Hypothalamus (tissue), 51 donors: ENCODE measurements around the gene PLEKHA5.
"Not testable (repeated sequence)": the region's sequence is repeated elsewhere in the genome, so short reads cannot be mapped to it uniquely, and the experiment has no call there.

Experiments used
- DNase-seq, 51 donors: peaks; one replicate each; lab custom pipeline; 2025; lab: John Stamatoyannopoulos, UW

PLEKHA5 gene, protein sequence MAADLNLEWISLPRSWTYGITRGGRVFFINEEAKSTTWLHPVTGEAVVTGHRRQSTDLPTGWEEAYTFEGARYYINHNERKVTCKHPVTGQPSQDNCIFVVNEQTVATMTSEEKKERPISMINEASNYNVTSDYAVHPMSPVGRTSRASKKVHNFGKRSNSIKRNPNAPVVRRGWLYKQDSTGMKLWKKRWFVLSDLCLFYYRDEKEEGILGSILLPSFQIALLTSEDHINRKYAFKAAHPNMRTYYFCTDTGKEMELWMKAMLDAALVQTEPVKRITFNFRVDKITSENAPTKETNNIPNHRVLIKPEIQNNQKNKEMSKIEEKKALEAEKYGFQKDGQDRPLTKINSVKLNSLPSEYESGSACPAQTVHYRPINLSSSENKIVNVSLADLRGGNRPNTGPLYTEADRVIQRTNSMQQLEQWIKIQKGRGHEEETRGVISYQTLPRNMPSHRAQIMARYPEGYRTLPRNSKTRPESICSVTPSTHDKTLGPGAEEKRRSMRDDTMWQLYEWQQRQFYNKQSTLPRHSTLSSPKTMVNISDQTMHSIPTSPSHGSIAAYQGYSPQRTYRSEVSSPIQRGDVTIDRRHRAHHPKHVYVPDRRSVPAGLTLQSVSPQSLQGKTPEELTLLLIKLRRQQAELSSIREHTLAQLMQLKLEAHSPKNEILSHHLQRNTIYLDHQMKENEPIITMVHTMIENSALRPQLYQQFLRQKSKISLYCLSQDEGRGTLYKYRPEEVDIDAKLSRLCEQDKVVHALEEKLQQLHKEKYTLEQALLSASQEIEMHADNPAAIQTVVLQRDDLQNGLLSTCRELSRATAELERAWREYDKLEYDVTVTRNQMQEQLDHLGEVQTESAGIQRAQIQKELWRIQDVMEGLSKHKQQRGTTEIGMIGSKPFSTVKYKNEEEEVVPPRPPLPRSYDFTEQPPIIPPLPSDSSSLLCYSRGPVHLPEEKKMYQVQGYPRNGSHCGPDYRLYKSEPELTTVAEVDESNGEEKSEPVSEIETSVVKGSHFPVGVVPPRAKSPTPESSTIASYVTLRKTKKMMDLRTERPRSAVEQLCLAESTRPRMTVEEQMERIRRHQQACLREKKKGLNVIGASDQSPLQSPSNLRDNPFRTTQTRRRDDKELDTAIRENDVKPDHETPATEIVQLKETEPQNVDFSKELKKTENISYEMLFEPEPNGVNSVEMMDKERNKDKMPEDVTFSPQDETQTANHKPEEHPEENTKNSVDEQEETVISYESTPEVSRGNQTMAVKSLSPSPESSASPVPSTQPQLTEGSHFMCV

DNA sequence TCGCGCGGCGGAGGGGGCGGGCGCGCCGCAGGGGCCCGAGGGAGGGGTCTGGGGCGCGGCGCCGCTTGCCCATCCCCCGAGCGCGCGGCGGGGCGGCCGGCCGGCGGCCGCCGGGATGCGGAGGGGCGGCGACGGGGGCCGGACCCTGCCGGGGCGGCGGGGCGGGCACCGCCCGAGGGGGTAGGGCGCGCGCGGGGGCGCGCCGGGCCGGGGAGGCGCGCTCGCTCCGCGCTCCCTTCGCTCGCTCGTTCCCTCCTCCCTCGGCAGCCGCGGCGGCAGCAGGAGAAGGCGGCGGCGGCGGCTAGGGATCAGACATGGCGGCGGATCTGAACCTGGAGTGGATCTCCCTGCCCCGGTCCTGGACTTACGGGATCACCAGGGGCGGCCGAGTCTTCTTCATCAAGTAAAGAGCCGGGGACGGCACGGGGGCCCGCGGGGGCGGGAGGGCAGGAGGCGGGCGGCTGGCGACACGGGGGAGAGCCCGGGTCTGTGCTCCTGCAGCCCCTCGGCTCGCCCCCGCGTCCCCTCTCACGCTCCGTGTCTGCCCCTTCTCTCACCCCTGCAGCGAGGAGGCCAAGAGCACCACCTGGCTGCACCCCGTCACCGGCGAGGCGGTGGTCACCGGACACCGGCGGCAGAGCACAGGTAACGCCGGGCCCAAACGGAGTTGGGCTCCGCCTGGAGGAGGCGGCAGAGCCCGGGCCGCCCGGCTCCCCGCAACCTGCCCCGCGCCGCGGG, at the start of gene PLEKHA5:
PLEKHA5 (plus strand) TSS at position 248 of the 738 bp plus-strand sequence; CDS start at position 315, 67 bp downstream.
- peak in 47 of 51 donors; percentile 2 to 77 (median 51) for DNase-seq

DNA sequence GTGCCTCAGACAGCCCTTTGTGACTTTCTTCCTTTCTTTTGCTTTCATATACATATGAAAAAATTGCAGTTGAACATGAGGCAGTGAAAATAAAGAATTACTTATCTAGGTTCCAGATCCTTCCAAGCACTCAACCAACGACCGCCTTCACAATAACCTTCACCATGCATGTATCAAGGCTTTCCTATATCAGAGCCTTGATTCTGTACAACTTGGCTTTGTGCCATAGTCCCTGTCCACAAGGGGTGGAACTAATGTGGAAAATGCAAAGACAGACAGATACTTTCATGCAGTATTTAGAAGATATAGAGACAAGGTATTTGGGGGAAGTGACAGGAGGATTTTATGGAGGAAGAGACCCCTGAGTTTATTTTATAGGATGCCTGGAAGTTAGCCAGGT, 48.6 kb upstream of the PLEKHA5 start:
- no peak for DNase-seq

DNA sequence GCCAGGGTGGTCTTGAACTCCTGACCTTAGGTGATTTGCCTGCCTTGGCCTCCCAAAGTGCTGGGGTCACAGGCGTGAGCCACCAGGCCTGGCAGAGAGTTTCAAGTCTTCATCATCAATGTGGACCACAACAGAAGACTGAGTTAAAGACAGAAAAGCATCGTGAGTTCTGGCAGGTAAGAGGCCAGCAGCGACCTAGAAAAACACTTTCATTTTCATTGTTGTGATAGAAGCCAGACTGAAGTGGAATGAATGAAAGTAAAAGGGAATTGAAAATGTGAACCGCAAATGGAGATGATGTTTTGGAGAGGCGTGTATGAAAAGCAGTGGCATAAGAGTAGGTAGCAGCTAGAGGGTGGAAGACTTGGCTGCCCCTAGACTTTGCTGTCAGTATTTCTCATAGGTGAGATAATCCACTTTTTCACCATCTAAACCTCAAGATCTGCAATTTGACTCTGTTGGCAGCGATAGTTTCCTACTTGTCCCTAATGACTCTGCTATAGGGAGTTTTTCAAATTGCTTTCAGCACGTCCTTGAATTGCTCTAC, 47.1 kb upstream of the PLEKHA5 start:
- no peak for DNase-seq

DNA sequence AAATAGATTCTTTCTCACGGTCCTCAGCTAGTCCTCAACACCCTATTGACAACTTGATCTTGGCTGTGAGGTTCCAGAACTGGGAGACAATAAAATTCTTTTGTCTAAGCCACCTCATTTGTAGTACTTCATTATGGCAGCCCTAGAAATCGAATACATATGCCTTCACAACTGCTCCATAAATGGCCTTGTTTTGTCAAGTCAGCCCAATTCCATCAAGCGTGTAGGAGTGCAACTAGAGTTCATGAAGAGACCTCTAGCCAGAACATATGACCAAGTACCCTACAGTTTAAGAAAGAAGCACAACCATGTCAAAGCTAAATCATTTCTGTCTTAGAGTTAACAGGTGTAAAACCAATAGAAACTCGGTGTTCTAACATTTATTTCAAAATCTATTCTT, 45.0 kb upstream of the PLEKHA5 start:
- DNase-seq, result no peak

DNA sequence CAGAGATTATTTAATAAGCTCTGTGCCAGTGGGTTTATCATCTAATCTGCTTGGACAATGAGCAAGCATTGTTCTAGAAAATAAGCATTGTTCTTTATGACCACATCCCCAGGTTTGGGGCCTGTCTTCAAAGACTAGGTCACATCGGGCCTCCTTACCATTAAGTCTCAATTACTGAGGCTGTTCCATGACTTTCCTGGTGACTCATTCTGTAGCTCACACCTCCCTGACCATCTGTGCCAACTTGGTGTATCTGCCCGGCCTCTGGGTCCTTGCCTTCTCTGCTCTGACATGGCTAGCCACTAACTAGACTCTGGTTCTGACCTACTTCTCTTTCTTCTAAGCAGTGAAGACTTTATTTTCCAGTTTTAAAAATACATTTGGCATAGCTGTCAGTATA, 44.4 kb upstream of the PLEKHA5 start:
- no peak for DNase-seq

DNA sequence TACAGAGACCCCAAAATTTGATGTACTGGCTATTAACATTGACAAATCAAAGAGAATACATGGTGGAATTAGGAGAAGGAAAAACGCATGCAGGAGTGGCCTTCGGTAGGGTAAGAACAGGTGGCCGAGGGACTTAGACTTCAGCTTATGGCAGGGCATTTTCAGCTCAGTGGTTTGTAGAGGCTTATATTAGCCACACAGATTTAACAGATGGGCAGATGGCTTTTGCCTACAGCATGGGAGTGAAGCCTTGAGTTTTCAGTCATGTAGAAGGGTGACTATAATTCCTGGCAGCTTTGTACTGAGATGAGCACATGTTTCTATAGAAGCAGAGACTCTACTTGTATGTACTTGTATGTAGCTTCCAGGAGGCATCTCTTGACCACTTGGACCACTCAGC, 40.9 kb upstream of the PLEKHA5 start:
- DNase-seq, result no peak

DNA sequence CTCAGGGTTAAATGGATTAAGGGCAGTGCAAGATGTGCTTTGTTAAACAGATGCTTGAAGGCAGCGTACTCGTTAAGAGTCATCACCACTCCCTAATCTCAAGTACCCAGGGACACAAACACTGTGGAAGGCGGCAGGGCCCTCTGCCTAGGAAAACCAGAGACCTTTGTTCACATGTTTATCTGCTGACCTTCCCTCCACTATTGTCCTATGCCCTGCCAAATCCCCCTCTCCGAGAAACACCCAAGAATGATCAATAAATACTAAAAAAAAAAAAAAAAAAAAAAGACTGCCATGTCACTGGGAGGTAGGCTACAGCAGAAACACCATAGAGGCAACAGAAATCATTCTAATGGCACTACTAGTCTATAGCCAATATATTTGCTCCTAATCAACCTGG, 37.1 kb upstream of the PLEKHA5 start:
- not testable (repeated sequence) for DNase-seq

DNA sequence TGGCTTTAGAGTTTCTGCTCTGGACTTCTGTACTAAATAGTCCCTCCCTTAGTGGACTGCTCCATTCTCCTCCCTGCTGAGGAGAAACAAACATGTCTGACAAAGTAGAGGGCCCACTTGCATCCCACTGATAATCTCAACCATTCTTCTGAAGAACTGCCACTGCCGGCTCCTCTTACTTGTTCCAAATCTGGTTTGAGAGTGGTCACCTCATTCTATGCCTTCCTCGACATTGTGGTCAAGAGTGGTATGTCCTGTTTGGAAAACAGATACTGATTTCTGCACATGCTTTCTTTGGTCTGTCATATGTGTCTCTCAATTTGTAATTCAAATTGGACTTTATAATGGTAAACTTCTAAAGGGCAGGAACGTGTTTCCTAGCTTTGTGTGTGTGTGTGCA, 36.3 kb upstream of the PLEKHA5 start:
- no peak for DNase-seq

DNA sequence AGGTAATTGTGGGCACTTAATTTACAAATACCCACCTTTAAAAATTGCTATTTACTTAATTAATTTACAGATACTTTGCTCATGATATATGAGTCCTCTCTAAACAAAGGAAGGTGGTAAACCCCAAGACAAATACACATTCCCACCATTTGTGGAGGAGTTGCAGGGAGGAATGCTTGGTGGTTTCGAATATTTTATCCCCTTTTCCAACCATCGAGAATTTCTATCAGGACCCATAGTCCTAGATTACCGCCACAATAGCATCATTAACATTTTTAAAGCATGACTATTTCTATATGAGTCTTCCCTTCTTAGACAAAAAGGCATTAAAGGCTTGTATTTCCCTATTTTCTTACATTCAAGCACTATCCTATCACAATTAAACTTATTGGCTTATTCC, 34.2 kb upstream of the PLEKHA5 start:
- DNase-seq, result no peak

DNA sequence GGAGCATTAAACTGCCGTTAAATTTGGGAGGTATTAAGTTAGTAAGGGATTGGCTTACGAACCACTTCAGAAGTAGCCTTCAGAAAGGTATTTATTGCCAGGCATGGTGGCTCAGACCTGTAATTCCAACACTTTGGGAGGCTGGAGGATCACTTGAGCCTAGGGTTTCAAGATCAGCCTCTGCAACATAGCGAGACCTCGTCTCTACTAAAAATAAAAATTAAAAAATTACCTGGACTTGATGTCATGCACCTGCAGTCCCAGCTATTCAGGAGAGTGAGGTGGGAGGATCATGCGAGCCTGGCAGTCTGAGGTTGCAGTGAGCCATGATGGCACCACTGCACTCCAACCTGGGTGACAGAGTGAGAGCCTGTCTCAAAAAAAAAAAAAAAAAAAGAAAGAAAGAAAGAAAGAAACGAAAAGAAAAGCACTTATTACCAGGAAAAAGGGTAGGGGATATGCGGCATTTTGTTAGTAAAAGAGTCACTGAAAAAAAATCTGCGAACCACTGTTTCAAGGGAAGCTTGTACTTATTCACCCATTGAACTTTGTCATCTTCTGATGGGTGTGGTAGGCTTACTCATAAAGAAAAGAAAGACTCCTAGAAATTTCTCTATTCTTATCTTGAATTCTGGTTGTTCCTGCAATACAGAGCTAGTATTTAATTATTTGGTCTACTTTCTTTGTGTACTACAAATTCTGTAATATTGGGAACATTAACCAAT, 33.6 kb upstream of the PLEKHA5 start:
- DNase-seq, result no peak

DNA sequence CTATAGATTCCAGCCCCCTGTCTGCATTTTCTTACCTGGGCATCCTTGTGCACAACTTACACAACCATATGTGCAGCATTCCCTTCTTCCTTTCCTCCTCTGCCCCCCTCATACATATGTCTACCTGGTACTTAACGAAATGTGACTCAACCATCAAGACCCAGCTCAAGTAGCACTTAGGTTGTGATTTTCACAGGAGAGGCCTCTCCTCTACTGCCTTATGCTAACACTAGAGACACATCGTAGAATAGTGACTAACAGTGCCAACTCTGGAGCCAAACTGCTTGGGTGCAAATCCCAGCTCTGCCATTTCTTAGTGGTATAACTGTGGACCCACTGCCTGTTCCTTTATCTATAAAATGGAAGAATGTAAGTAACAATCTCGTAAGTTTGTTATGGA, 24.1 kb upstream of the PLEKHA5 start:
- DNase-seq, result no peak

DNA sequence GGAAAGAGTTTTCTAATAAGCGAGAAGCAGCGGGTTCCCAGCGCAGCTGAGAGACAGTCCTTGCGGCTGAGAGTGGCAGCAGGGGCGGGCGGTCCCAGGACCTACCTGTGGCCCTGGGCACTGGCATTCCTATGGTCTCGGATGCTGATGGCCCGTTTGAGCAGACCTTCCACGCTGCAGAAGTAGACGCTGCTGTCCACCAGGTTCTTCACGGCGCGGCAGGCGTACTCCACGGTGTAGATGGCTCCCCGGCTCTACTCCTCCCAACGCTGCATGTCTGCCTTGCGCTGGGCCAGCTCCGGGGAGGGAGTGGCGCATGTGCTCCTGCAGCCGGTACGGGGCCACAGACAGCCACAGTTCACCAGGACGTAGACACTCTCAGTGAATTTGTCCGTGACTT, 21.8 kb upstream of the PLEKHA5 start:
- no peak for DNase-seq

DNA sequence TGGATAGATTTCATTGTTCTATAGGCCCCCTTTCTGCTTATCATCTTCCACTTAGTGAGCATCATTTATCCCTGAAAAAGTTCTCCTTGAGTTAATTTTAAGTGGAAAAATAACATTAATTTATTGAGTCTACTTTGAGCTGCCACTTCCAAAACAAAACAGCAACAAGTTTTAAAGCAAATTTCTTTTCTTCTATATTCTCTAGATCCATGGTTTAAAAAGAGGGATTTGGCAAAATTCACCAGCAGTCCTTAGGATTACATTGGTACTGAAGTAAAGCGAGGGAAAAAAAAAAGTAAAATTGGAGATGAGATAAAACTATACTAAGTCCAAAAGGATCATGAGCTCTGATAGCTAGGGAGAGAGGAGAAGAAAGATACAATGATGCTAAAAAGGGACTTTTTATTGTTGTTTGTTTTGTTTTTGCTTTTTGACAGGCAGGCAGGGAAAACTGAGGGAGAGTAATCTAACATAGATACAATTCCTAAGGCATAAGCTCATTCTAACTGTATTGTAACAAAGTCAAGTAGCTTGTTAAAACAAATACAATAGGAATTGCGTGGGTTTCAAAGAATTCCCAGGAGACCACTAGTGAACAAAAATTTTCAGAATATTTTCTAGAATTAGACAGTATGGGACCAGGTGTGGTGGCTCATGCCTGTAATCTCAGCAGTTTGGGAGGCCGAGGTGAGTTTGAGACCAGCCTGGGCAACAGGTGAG, 19.2 kb upstream of the PLEKHA5 start:
- DNase-seq, result no peak

DNA sequence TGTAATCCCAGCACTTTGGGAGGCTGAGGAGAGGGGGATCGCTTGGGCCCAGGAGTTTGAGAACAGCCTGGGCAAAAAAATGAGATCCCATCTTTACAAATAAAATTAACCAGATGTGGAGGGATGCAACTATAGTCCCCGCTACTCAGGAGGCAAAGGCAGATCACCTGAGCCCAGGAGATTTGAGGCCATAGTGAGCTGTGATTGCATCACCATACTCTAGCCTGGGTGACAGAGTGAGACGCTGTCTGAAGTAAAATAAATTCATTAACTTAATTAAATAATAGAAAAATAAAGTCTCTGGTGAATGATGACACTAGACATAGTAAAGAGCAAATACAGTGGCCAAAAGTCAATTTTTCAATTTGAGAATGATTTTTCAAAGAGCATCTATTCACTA, 16.1 kb upstream of the PLEKHA5 start:
- no peak for DNase-seq

DNA sequence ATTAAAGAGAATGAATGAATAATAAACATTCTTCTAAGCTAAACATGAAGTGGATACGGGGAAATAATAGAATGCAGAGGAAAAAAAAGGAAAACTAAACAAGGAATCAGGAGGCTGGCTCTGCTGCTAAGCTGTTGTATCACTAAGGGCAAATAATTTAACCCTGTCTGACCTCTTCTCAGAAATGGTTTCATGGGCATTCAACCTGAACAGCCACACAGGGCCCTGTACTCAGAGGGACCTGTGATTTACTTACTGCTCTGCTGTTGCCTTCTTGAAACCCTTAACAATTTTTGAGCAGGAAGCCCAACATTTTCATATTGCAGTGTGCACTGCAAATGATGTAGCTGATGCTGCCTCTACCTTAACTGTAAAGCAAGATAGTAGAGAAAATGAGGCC, 14.2 kb upstream of the PLEKHA5 start:
- no peak for DNase-seq

DNA sequence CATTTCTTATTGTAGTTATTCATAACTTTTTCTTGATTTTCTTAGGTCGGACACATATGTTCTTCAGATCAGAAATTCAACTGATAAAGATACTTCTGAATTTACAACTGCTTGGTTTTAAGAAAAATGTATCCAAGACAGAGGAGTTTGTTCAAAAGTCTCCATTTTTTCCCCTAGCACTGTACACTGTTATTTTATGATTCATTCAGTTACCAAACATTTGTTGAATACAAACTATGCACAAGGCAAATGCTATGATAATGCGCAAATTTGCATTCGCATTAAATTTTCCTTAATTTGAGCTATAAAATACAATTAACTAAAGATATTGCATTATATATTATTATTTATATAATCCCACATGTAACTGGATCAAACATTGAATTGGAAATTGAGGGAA, 10.1 kb upstream of the PLEKHA5 start:
- no peak for DNase-seq

DNA sequence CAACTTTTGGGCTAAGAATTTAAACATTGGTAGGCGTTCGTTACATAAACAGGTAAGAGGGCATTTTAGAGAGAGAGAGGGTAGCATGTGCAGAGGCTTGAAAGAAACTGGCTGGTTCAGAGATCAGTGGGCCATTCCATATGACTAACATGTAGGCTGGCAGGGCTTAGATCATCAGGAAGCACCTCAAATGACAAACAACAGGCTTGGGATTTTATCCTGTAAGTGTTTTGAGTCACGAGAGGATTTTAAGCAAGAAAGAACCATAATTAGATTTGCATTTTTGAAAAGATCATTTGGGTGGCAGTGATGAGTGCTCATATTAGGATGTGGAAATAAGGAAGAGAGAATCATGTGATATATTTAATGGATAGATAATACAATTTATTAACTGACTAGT, 8.7 kb upstream of the PLEKHA5 start:
- no peak for DNase-seq

DNA sequence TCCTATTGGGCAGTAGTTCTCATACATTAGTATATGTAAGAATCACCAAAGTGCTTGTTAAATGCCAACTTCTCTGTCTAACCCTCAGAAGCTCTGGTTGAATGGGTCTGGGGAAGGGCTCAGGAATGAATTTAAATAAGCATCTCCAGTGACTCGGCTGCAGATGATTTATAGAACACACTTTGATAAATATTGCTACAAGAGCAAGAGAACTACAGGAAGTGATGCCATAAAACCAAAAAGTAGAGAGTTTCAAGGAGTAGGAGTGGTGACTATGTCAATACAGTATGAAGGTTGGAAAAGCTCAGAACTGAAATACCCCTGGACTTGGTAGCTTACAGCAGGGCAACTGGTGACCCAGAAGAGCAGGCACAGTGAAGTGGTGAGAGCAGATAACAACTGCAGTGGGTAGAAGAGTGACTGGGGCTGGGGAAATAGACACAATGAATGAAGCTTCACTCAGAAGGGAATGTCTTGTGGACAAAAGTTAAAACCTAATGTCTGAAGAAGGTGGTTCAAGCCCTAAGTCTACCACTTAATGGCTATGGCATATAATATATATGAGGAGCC, 8.0 kb upstream of the PLEKHA5 start:
- DNase-seq, result no peak
